ENCODE results near the gene NR2C1. TPM values are rescaled to one million over a fixed set of nuclear protein-coding genes. Genes with fewer than 3 reads are reported as not detected.

Gene NR2C1
- total RNA-seq: 20.4 TPM

DNA sequence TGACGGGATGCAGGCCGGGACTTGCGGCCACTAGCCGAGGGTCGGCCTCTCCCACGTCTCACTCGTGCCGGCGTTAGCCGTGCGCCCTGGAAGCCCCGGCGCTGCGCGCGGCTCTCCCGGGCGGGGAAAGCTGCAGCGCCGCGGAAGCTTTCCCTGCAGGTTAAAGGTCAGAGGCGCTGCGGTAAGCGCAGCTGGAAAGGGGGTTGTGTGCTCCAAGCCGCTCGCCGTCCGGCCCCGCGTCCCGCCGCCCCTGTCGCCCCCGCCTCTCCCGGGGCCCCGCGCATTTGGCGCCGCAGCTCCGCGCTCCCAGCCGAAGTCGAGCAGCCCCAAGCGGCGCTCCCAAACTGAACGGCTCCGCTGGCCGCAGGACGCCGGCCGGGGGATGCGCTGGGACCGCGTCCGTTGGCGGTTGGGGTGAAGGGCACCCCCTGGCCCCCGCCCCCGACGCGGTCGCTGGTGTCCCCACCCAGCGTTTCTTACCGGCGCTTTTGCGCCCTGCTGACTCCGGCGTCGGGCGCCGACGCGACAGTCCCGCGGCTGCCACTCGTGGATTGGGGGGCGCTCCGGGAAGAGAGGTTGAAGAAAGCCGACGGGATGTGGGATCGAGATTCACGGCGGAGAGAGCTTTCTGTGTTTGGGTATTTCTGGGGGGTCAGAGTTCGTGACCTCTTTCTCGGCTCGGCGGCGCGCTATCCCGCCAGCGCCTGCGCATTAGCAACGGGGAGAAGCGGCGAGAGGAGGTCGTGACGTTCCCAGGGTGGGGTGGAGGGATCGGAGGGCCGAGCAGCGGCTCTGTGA, at the start of gene NR2C1:
NR2C1 (minus strand) TSS at position 719 of the 798 bp plus-strand sequence. CDS start 6,234 bp downstream, outside the sequence.
- Histone ChIP-seq H3K4me3 (ENCODE audit: low read length in 3 of 3) (peak within 1 kb of the TSS; percentile 88 to 91 (median 91)), H3K36me3 (ENCODE audit: control insufficient read depth in 3 of 3, insufficient read depth in 3 of 3, low read length in 3 of 3) (no peaks in the 10 kb centered on the region), H3K27ac (ENCODE audit: low read depth, low read length) (peak within 1 kb of the TSS; percentile 87), H3K9me3 (ENCODE audit: control insufficient read depth in 3 of 3, low read length in 3 of 3) (no peaks in the 10 kb centered on the region), H3K4me1 (ENCODE audit: control insufficient read depth in 3 of 3, insufficient read depth in 3 of 3, low read length in 3 of 3) (peaks cover 0 to 2% (median 0%) of the 10 kb centered on the region in 3 donors), H3K27me3 (ENCODE audit: control insufficient read depth in 3 of 3, insufficient read depth in 3 of 3, low read length in 3 of 3) (no peaks in the 10 kb centered on the region), H3K9ac (ENCODE audit: low read depth in 1 of 3, low read length in 3 of 3) (peak within 1 kb of the TSS; percentile 85 to 93 (median 91))

DNA sequence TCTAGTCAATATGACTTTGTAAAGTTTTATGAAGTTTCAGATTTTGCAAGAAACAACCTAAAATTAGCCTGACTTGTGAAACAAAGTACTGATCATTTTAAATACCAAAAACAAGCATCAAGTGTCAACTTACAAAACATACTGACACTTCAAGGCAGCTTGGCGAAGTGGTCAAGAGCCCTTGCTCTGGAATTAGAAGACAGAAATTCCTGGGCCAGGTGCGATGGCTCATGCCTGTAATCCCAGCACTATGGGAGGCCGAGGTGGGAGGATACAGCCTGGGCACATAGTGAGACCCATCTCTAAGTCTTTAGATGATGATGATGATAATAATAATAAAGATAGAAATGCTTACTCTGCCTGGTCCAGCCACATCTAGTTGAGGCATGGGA, 45.4 kb upstream of the NR2C1 start:
- no peak overlapping the region for H3K9ac ChIP-seq (ENCODE audit: low read depth in 1 of 3, low read length in 3 of 3)
- no peak overlapping the region for H3K27ac ChIP-seq (ENCODE audit: low read depth, low read length)
- no peaks in the 10 kb centered on the region for H3K9me3 ChIP-seq (ENCODE audit: control insufficient read depth in 3 of 3, low read length in 3 of 3)
- H3K27me3 ChIP-seq (ENCODE audit: control insufficient read depth in 3 of 3, insufficient read depth in 3 of 3, low read length in 3 of 3): no peaks in the 10 kb centered on the region
- H3K36me3 ChIP-seq (ENCODE audit: control insufficient read depth in 3 of 3, insufficient read depth in 3 of 3, low read length in 3 of 3): no peaks in the 10 kb centered on the region
- no peak overlapping the region for H3K4me3 ChIP-seq (ENCODE audit: low read length in 3 of 3)
- H3K4me1 ChIP-seq (ENCODE audit: control insufficient read depth in 3 of 3, insufficient read depth in 3 of 3, low read length in 3 of 3): peaks cover 5 to 17% (median 12%) of the 10 kb centered on the region in 3 donors

DNA sequence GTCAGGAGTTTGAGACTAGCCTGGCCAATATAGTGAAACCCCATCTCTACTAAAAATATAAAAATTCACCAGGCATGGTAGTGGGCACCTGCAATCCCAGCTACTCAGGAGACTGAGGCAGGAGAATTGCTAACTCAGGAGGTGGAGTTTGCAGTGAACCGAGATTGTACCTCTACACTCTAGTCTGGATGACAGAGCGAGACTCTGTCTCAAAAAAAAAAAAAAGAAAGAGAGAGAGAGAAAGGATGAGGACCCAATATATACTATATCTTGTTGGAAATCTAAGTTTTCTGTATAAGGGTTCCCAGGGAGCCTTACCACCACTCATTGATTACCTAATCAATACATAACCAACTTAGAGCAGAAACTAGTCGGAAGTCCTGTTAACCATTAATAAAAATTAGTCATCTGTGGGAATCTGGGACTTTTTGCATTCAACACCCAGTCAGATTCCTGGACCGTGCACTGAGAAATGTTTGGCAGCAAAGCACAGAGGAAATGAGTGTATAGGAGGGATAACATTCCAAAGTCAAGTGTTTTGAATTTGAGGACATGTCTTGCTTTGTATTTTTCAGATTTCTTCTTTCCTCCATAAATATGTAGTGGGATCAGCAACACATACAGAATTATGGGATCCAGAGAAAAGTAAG, 44.8 kb upstream of the NR2C1 start:
- H3K36me3 ChIP-seq (ENCODE audit: control insufficient read depth in 3 of 3, insufficient read depth in 3 of 3, low read length in 3 of 3): no peaks in the 10 kb centered on the region
- no peak overlapping the region for H3K27ac ChIP-seq (ENCODE audit: low read depth, low read length)
- H3K4me1 ChIP-seq (ENCODE audit: control insufficient read depth in 3 of 3, insufficient read depth in 3 of 3, low read length in 3 of 3): peaks cover 5 to 17% (median 13%) of the 10 kb centered on the region in 3 donors
- no peak overlapping the region for H3K4me3 ChIP-seq (ENCODE audit: low read length in 3 of 3)
- no peaks in the 10 kb centered on the region for H3K9me3 ChIP-seq (ENCODE audit: control insufficient read depth in 3 of 3, low read length in 3 of 3)
- H3K9ac ChIP-seq (ENCODE audit: low read depth in 1 of 3, low read length in 3 of 3): no peak overlapping the region
- no peaks in the 10 kb centered on the region for H3K27me3 ChIP-seq (ENCODE audit: control insufficient read depth in 3 of 3, insufficient read depth in 3 of 3, low read length in 3 of 3)

DNA sequence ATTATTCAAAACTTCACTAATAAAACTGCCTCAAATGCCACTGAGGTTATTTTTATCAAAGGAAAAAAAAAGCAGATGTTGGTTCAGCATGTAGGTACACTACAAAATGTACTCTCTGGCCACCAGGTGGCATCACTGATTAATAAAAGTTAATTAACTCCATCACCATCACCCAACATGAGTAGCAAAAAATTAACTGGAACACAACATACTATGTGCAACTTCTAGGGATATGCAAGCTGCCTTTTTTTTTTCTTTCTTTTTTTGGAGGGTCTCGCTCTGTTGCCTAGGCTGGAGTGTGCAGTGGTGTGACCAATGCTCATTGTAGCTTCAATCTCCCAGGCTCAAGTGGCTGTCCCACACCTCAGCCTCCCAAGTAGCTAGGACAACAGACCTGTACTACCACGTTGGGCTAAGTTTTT, 43.8 kb upstream of the NR2C1 start:
- H3K9me3 ChIP-seq (ENCODE audit: control insufficient read depth in 3 of 3, low read length in 3 of 3): no peaks in the 10 kb centered on the region
- no peaks in the 10 kb centered on the region for H3K27me3 ChIP-seq (ENCODE audit: control insufficient read depth in 3 of 3, insufficient read depth in 3 of 3, low read length in 3 of 3)
- peaks cover 5 to 21% (median 13%) of the 10 kb centered on the region in 3 donors for H3K4me1 ChIP-seq (ENCODE audit: control insufficient read depth in 3 of 3, insufficient read depth in 3 of 3, low read length in 3 of 3)
- no peaks in the 10 kb centered on the region for H3K36me3 ChIP-seq (ENCODE audit: control insufficient read depth in 3 of 3, insufficient read depth in 3 of 3, low read length in 3 of 3)
- H3K27ac ChIP-seq (ENCODE audit: low read depth, low read length): no peak overlapping the region
- H3K9ac ChIP-seq (ENCODE audit: low read depth in 1 of 3, low read length in 3 of 3): no peak overlapping the region
- no peak overlapping the region for H3K4me3 ChIP-seq (ENCODE audit: low read length in 3 of 3)

DNA sequence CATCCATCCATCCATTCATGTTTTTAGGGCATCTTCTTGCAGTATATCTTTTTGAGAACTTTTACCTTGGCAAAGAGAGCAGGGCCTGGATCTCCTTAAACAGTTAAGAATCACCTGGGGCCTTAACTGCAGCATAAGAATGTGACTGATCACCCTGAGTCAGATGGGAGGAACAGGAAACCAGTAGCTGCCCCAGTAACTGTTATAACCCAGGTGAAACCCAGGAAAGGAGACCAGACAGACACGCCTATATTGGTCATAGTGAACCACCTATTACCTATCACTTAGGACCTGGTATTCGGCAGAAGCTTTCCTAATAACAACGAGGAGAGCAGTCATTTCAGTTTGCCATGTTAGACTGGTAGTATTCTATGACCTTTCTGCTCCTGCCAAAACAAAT, 43.4 kb upstream of the NR2C1 start:
- Histone ChIP-seq H3K4me1 (ENCODE audit: control insufficient read depth in 3 of 3, insufficient read depth in 3 of 3, low read length in 3 of 3) (peaks cover 5 to 21% (median 13%) of the 10 kb centered on the region in 3 donors), H3K9me3 (ENCODE audit: control insufficient read depth in 3 of 3, low read length in 3 of 3) (no peaks in the 10 kb centered on the region), H3K4me3 (ENCODE audit: low read length in 3 of 3) (no peak overlapping the region), H3K27ac (ENCODE audit: low read depth, low read length) (peak overlapping the region; percentile 13), H3K27me3 (ENCODE audit: control insufficient read depth in 3 of 3, insufficient read depth in 3 of 3, low read length in 3 of 3) (no peaks in the 10 kb centered on the region), H3K36me3 (ENCODE audit: control insufficient read depth in 3 of 3, insufficient read depth in 3 of 3, low read length in 3 of 3) (no peaks in the 10 kb centered on the region), H3K9ac (ENCODE audit: low read depth in 1 of 3, low read length in 3 of 3) (no peak overlapping the region)

DNA sequence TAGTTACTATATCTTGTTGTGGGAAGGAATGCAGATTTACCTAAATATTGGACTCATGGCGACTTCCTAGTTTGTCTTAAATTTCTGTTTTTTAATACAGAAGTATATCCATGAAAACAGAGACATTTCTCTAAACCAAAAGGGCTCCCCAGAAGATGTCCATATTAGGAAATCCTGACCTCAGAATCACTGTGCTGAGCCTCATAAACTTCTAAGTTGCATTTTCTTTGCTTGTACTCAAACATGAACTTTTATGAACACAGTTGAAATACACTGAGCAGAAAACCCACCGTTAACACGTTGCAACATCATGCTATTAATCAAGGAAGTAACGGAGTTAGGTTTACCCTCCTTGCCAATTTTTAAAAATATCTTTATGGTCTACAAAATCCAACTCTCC, 42.9 kb upstream of the NR2C1 start:
- Histone ChIP-seq H3K4me1 (ENCODE audit: control insufficient read depth in 3 of 3, insufficient read depth in 3 of 3, low read length in 3 of 3) (peaks cover 5 to 21% (median 13%) of the 10 kb centered on the region in 3 donors), H3K4me3 (ENCODE audit: low read length in 3 of 3) (no peak overlapping the region), H3K36me3 (ENCODE audit: control insufficient read depth in 3 of 3, insufficient read depth in 3 of 3, low read length in 3 of 3) (no peaks in the 10 kb centered on the region), H3K27me3 (ENCODE audit: control insufficient read depth in 3 of 3, insufficient read depth in 3 of 3, low read length in 3 of 3) (no peaks in the 10 kb centered on the region), H3K9me3 (ENCODE audit: control insufficient read depth in 3 of 3, low read length in 3 of 3) (no peaks in the 10 kb centered on the region), H3K27ac (ENCODE audit: low read depth, low read length) (peak overlapping the region; percentile 13), H3K9ac (ENCODE audit: low read depth in 1 of 3, low read length in 3 of 3) (no peak overlapping the region)

DNA sequence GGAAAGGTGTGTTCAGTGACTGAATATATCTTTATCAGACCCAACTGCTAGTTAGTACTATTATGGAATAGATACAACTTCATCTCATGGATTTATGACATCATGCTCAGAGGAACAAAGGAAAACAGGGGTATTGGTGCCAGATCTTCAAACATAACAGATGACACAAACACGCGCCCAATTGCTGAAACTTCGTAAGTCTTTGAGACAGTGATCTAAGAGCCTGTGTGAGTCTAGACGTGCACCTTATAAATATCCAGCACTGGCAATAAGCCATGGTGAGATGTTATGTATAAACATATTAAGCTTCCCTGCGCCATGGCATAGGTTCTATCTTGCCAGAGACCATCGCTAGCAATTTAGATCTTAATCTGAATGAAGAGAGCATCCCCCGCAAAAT, 42.2 kb upstream of the NR2C1 start:
- no peak overlapping the region for H3K9ac ChIP-seq (ENCODE audit: low read depth in 1 of 3, low read length in 3 of 3)

DNA sequence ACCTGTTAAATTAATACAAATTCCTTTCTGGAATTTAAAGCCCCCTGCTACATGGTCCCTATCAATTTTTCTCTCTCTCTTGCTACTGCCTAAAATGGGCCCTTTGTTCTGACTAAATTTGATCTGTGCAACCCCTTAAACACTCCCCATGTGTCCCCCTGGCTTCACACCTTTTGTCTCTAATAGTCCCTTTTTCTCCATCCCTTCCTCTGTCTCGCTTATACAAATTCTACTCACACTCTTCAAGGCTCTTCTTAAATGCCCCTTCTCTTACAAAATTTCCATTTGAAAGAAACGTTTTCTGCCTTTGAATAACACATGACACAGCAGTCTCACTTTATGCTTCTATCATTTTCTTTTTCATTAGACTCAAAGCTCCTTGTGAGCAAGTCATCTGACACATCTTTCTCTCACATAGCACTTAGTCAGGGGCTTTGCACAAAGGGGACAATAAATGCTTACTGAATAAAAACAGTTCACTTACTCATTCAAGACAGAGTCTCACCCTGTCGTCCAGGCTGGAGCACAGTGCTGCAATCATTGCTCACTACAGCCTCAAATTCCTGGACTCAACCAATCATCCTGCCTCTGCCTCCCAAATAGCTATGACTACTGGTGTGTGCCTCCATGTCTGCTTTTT, 41.5 kb upstream of the NR2C1 start:
- Histone ChIP-seq H3K4me3 (ENCODE audit: low read length in 3 of 3) (no peak overlapping the region), H3K4me1 (ENCODE audit: control insufficient read depth in 3 of 3, insufficient read depth in 3 of 3, low read length in 3 of 3) (peaks cover 9 to 28% (median 13%) of the 10 kb centered on the region in 3 donors), H3K9ac (ENCODE audit: low read depth in 1 of 3, low read length in 3 of 3) (no peak overlapping the region), H3K27ac (ENCODE audit: low read depth, low read length) (no peak overlapping the region), H3K9me3 (ENCODE audit: control insufficient read depth in 3 of 3, low read length in 3 of 3) (no peaks in the 10 kb centered on the region), H3K27me3 (ENCODE audit: control insufficient read depth in 3 of 3, insufficient read depth in 3 of 3, low read length in 3 of 3) (no peaks in the 10 kb centered on the region), H3K36me3 (ENCODE audit: control insufficient read depth in 3 of 3, insufficient read depth in 3 of 3, low read length in 3 of 3) (no peaks in the 10 kb centered on the region)

More for the DNA sequence above, 42.2 kb upstream of the NR2C1 start:
- Histone ChIP-seq H3K4me3 (ENCODE audit: low read length in 3 of 3) (no peak overlapping the region), H3K4me1 (ENCODE audit: control insufficient read depth in 3 of 3, insufficient read depth in 3 of 3, low read length in 3 of 3) (peaks cover 8 to 26% (median 13%) of the 10 kb centered on the region in 3 donors), H3K9me3 (ENCODE audit: control insufficient read depth in 3 of 3, low read length in 3 of 3) (no peaks in the 10 kb centered on the region), H3K36me3 (ENCODE audit: control insufficient read depth in 3 of 3, insufficient read depth in 3 of 3, low read length in 3 of 3) (no peaks in the 10 kb centered on the region), H3K27me3 (ENCODE audit: control insufficient read depth in 3 of 3, insufficient read depth in 3 of 3, low read length in 3 of 3) (no peaks in the 10 kb centered on the region), H3K27ac (ENCODE audit: low read depth, low read length) (no peak overlapping the region)

DNA sequence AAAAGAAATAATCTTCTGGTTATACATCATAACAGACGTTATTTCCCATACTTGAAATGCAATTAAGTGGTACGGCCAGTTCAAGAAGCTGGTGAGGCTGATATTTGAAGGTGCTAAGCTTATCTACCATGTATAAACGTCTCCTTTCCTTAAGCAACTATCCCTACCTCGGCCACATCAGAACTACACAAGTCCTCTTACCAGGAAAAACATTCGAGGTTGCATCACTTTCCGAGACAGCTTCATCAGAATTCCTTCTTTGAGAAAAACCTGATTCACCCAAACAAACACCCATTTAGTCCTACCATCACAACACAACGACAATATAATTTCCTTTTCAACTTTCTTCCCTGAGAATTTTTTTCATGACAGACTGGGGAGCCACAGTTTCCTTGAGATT, 33.9 kb upstream of the NR2C1 start:
- no peak overlapping the region for H3K27ac ChIP-seq (ENCODE audit: low read depth, low read length)
- H3K4me3 ChIP-seq (ENCODE audit: low read length in 3 of 3): no peak overlapping the region
- no peaks in the 10 kb centered on the region for H3K36me3 ChIP-seq (ENCODE audit: control insufficient read depth in 3 of 3, insufficient read depth in 3 of 3, low read length in 3 of 3)
- no peak overlapping the region for H3K9ac ChIP-seq (ENCODE audit: low read depth in 1 of 3, low read length in 3 of 3)
- H3K9me3 ChIP-seq (ENCODE audit: control insufficient read depth in 3 of 3, low read length in 3 of 3): no peaks in the 10 kb centered on the region
- no peaks in the 10 kb centered on the region for H3K27me3 ChIP-seq (ENCODE audit: control insufficient read depth in 3 of 3, insufficient read depth in 3 of 3, low read length in 3 of 3)
- H3K4me1 ChIP-seq (ENCODE audit: control insufficient read depth in 3 of 3, insufficient read depth in 3 of 3, low read length in 3 of 3): peaks cover 0 to 13% (median 7%) of the 10 kb centered on the region in 3 donors

DNA sequence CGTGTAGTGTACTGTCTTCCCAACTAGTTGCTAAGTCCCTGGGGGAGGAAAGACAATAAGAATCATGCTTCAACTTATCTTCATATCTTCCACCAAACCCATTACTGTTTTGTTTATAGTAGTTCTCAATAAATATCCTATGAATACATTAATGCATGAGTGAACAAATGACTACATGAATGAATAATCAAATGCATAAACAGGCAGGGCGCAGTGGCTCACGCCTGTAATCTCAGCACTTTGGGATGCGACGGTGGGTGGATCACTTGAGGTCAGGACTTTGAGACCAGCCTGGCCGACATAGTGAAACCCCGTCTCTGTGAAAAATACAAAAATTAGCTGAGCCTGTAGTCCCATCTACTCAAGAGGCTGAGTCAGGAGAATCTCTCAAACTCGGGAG, 32.1 kb upstream of the NR2C1 start:
- no peak overlapping the region for H3K9ac ChIP-seq (ENCODE audit: low read depth in 1 of 3, low read length in 3 of 3)
- H3K27ac ChIP-seq (ENCODE audit: low read depth, low read length): no peak overlapping the region
- no peaks in the 10 kb centered on the region for H3K9me3 ChIP-seq (ENCODE audit: control insufficient read depth in 3 of 3, low read length in 3 of 3)
- H3K4me1 ChIP-seq (ENCODE audit: control insufficient read depth in 3 of 3, insufficient read depth in 3 of 3, low read length in 3 of 3): peaks cover 0 to 10% (median 3%) of the 10 kb centered on the region in 3 donors
- no peak overlapping the region for H3K4me3 ChIP-seq (ENCODE audit: low read length in 3 of 3)
- no peaks in the 10 kb centered on the region for H3K27me3 ChIP-seq (ENCODE audit: control insufficient read depth in 3 of 3, insufficient read depth in 3 of 3, low read length in 3 of 3)
- H3K36me3 ChIP-seq (ENCODE audit: control insufficient read depth in 3 of 3, insufficient read depth in 3 of 3, low read length in 3 of 3): no peaks in the 10 kb centered on the region
